ENCODE measurements around the gene ENOX1.

The ENOX1 gene

DNA sequence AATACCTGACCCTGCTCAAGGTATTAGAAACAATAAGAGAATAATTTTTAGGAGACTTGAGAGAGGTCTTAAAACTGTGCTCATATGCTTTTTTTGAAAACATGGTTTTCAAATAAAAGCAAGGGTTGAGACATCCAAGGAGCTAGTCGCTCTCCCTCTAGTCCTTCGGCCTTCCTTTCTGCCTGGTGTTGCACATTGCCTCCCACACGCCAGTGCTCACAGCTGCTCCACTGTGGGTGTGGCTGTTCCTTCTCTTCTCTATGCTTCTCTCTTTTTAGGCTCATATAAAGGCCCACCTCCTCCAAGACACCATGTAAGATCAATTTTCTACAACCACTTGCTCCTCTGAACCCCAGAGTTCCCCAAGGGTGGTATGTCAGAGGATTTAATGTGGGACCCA is 352.6 kb downstream of the ENOX1 start:
- H3K23ac ChIP-seq (ENCODE audit: low read length in 2 of 2): no peak overlapping the region
- no peak overlapping the region for H4K8ac ChIP-seq (ENCODE audit: low read length)
- 100% methylated on average over 3 of the region's 3 CpGs for WGBS

DNA sequence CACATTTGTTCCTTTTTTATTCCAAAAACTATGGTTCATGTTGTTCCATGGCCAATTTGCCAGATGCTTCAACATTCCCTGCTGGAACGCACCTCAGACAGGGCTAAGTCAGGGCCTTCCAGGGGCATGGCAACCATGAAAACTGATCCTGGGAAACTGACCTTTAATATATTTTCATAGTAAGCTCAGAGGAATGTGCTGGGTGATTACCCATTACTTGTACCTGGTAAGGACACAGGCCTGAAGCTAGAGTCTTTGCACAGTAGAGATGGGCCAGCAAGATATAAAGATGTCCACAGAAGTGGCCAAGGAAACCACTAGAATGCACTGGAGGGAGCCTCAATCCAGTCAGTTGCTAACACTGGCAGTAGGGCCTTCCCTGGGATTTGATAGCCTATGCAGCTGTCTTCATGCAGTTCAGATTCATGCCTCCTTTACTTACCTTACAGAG is 353.1 kb downstream of the ENOX1 start:
- H2BK5ac ChIP-seq (ENCODE audit: low read depth, low read length, poor library complexity, severe bottlenecking): no peak overlapping the region
- H3K14ac ChIP-seq (ENCODE audit: low read length in 2 of 2): no peak overlapping the region
- WGBS: 95% methylated on average over 1 of the region's 1 CpG
- no peak overlapping the region for H3K23ac ChIP-seq (ENCODE audit: low read length in 2 of 2)
- no peak overlapping the region for H2AFZ ChIP-seq (ENCODE audit: low read depth, low read length)
- H3K4me2 ChIP-seq (ENCODE audit: low read length, poor library complexity, severe bottlenecking): no peak overlapping the region
- no peak overlapping the region for H3K9ac ChIP-seq (ENCODE audit: low read length)
- no peak for DNase-seq
- H3K36me3 ChIP-seq (ENCODE audit: control insufficient read depth in 1 of 2, insufficient read depth in 2 of 2, low read depth in 1 of 2, low read length in 2 of 2): no peaks in the 10 kb centered on the region
- H3K4me3 ChIP-seq (ENCODE audit: insufficient read depth in 1 of 2, low read depth in 1 of 2, low read length in 2 of 2): no peak overlapping the region
- no peak overlapping the region for H2BK15ac ChIP-seq (ENCODE audit: low read depth, poor library complexity, severe bottlenecking)
- H3K27me3 ChIP-seq (ENCODE audit: control insufficient read depth in 1 of 2, insufficient read depth in 1 of 2, low read length in 2 of 2): no peaks in the 10 kb centered on the region
- no peaks in the 10 kb centered on the region for H3K79me1 ChIP-seq (replicated peaks; ENCODE audit: low read length, poor library complexity, severe bottlenecking)
- H3K4ac ChIP-seq (ENCODE audit: low read depth in 1 of 2, low read length in 2 of 2): no peak overlapping the region
- H4K8ac ChIP-seq (ENCODE audit: low read length): no peak overlapping the region
- no peak overlapping the region for H2BK12ac ChIP-seq (ENCODE audit: low read length in 2 of 2)
- no peak overlapping the region for H2AK5ac ChIP-seq (ENCODE audit: low read length, severe bottlenecking)
- H3K9me3 ChIP-seq (ENCODE audit: control insufficient read depth, low read length): no peaks in the 10 kb centered on the region
- H4K91ac ChIP-seq (ENCODE audit: low read length): no peak overlapping the region
- H2BK120ac ChIP-seq (ENCODE audit: low read depth, low read length): no peak overlapping the region
- no peaks in the 10 kb centered on the region for H3K4me1 ChIP-seq (ENCODE audit: control insufficient read depth, insufficient read depth, low read depth, low read length)
- H3K18ac ChIP-seq (ENCODE audit: low read depth in 1 of 2, low read length in 2 of 2): no peak overlapping the region
- no peak overlapping the region for H3K27ac ChIP-seq (ENCODE audit: low read length, poor library complexity, severe bottlenecking)

More for the DNA sequence above, 352.6 kb downstream of the ENOX1 start:
- Histone ChIP-seq H2AK5ac (ENCODE audit: low read length, severe bottlenecking) (no peak overlapping the region), H2BK5ac (ENCODE audit: low read depth, low read length, poor library complexity, severe bottlenecking) (no peak overlapping the region), H3K4me1 (ENCODE audit: control insufficient read depth, insufficient read depth, low read depth, low read length) (no peaks in the 10 kb centered on the region), H3K18ac (ENCODE audit: low read depth in 1 of 2, low read length in 2 of 2) (peak overlapping the region in 1 of 2 experiments; percentile 75), H2BK15ac (ENCODE audit: low read depth, poor library complexity, severe bottlenecking) (no peak overlapping the region), H3K4me3 (ENCODE audit: insufficient read depth in 1 of 2, low read depth in 1 of 2, low read length in 2 of 2) (no peak overlapping the region), H3K4me2 (ENCODE audit: low read length, poor library complexity, severe bottlenecking) (no peak overlapping the region), H3K14ac (ENCODE audit: low read length in 2 of 2) (no peak overlapping the region), H4K91ac (ENCODE audit: low read length) (no peak overlapping the region), H3K27ac (ENCODE audit: low read length, poor library complexity, severe bottlenecking) (no peak overlapping the region), H3K4ac (ENCODE audit: low read depth in 1 of 2, low read length in 2 of 2) (no peak overlapping the region), H2BK120ac (ENCODE audit: low read depth, low read length) (no peak overlapping the region), H2BK12ac (ENCODE audit: low read length in 2 of 2) (no peak overlapping the region), H3K27me3 (ENCODE audit: control insufficient read depth in 1 of 2, insufficient read depth in 1 of 2, low read length in 2 of 2) (no peaks in the 10 kb centered on the region), H3K36me3 (ENCODE audit: control insufficient read depth in 1 of 2, insufficient read depth in 2 of 2, low read depth in 1 of 2, low read length in 2 of 2) (no peaks in the 10 kb centered on the region), H3K79me1 (replicated peaks; ENCODE audit: low read length, poor library complexity, severe bottlenecking) (no peaks in the 10 kb centered on the region), H3K9me3 (ENCODE audit: control insufficient read depth, low read length) (no peaks in the 10 kb centered on the region), H2AFZ (ENCODE audit: low read depth, low read length) (no peak overlapping the region), H3K9ac (ENCODE audit: low read length) (no peak overlapping the region)
- no peak for DNase-seq

DNA sequence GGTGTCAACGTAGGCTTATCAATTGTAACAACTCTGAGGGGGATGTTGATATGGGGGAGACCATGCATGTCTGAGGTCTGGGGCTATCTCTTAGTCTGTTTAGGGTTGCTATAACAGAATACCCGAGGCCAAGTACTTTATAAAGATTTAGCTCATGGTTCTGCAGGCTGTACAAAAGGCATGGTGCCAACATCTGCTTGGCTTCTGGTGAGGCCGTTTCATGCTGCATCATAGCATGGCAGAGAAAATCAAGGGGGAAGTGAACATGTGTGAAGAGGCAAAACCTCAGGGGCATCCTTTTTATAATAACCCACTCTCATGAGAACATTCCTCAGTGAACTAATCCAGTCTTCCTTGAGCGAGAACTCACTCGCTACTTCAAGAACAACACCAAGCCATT is 353.8 kb downstream of the ENOX1 start:
- H2BK5ac ChIP-seq (ENCODE audit: low read depth, low read length, poor library complexity, severe bottlenecking): no peak overlapping the region

DNA sequence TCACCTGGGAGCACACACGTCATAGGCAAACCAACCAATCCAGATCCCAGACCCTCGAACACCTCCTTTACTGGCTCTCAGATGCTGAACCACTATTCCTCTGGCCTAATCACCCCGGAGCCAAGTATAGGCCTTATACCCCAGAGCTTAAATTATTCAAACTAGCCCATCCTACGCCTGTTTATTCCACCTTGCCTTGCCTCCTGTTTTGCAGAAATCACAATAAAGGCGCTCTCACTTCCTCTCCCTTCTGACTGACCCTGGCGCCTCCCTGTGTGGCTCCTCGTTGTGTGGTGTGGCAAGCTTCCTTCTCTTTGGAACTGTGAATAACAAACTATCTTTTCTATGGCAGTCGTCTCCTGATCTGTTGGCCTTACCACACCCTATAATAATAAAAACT is 354.9 kb downstream of the ENOX1 start:
- no peak overlapping the region for H2BK120ac ChIP-seq (ENCODE audit: low read depth, low read length)
- H4K8ac ChIP-seq (ENCODE audit: low read length): no peak overlapping the region
- H3K18ac ChIP-seq (ENCODE audit: low read depth in 1 of 2, low read length in 2 of 2): no peak overlapping the region
- no peak overlapping the region for H2BK12ac ChIP-seq (ENCODE audit: low read length in 2 of 2)
- H4K91ac ChIP-seq (ENCODE audit: low read length): no peak overlapping the region
- no peak overlapping the region for H3K4me2 ChIP-seq (ENCODE audit: low read length, poor library complexity, severe bottlenecking)
- no peak overlapping the region for H3K4me3 ChIP-seq (ENCODE audit: insufficient read depth in 1 of 2, low read depth in 1 of 2, low read length in 2 of 2)
- no peaks in the 10 kb centered on the region for H3K36me3 ChIP-seq (ENCODE audit: control insufficient read depth in 1 of 2, insufficient read depth in 2 of 2, low read depth in 1 of 2, low read length in 2 of 2)
- H3K4ac ChIP-seq (ENCODE audit: low read depth in 1 of 2, low read length in 2 of 2): no peak overlapping the region
- H3K4me1 ChIP-seq (ENCODE audit: control insufficient read depth, insufficient read depth, low read depth, low read length): no peaks in the 10 kb centered on the region
- no peak overlapping the region for H2AFZ ChIP-seq (ENCODE audit: low read depth, low read length)
- no peak overlapping the region for H3K14ac ChIP-seq (ENCODE audit: low read length in 2 of 2)
- H3K27me3 ChIP-seq (ENCODE audit: control insufficient read depth in 1 of 2, insufficient read depth in 1 of 2, low read length in 2 of 2): no peaks in the 10 kb centered on the region
- no peak overlapping the region for H3K23ac ChIP-seq (ENCODE audit: low read length in 2 of 2)
- no peak for DNase-seq
- no peaks in the 10 kb centered on the region for H3K9me3 ChIP-seq (ENCODE audit: control insufficient read depth, low read length)
- H3K27ac ChIP-seq (ENCODE audit: low read length, poor library complexity, severe bottlenecking): no peak overlapping the region
- H2BK5ac ChIP-seq (ENCODE audit: low read depth, low read length, poor library complexity, severe bottlenecking): no peak overlapping the region
- H2AK5ac ChIP-seq (ENCODE audit: low read length, severe bottlenecking): no peak overlapping the region
- H3K9ac ChIP-seq (ENCODE audit: low read length): no peak overlapping the region
- H2BK15ac ChIP-seq (ENCODE audit: low read depth, poor library complexity, severe bottlenecking): no peak overlapping the region
- no peaks in the 10 kb centered on the region for H3K79me1 ChIP-seq (replicated peaks; ENCODE audit: low read length, poor library complexity, severe bottlenecking)
- WGBS: 95% methylated on average over 8 of the region's 8 CpGs

More for the DNA sequence above, 353.8 kb downstream of the ENOX1 start:
- no peak overlapping the region for H3K27ac ChIP-seq (ENCODE audit: low read length, poor library complexity, severe bottlenecking)
- no peaks in the 10 kb centered on the region for H3K27me3 ChIP-seq (ENCODE audit: control insufficient read depth in 1 of 2, insufficient read depth in 1 of 2, low read length in 2 of 2)
- no peak overlapping the region for H4K8ac ChIP-seq (ENCODE audit: low read length)
- no peak overlapping the region for H3K23ac ChIP-seq (ENCODE audit: low read length in 2 of 2)
- H3K4me2 ChIP-seq (ENCODE audit: low read length, poor library complexity, severe bottlenecking): no peak overlapping the region
- H3K36me3 ChIP-seq (ENCODE audit: control insufficient read depth in 1 of 2, insufficient read depth in 2 of 2, low read depth in 1 of 2, low read length in 2 of 2): no peaks in the 10 kb centered on the region
- H3K4ac ChIP-seq (ENCODE audit: low read depth in 1 of 2, low read length in 2 of 2): no peak overlapping the region
- H2AK5ac ChIP-seq (ENCODE audit: low read length, severe bottlenecking): no peak overlapping the region
- H2BK12ac ChIP-seq (ENCODE audit: low read length in 2 of 2): no peak overlapping the region
- H2BK15ac ChIP-seq (ENCODE audit: low read depth, poor library complexity, severe bottlenecking): no peak overlapping the region
- no peak overlapping the region for H3K4me3 ChIP-seq (ENCODE audit: insufficient read depth in 1 of 2, low read depth in 1 of 2, low read length in 2 of 2)
- H3K79me1 ChIP-seq (replicated peaks; ENCODE audit: low read length, poor library complexity, severe bottlenecking): no peaks in the 10 kb centered on the region
- no peak overlapping the region for H2AFZ ChIP-seq (ENCODE audit: low read depth, low read length)
- no peak overlapping the region for H4K91ac ChIP-seq (ENCODE audit: low read length)
- H2BK120ac ChIP-seq (ENCODE audit: low read depth, low read length): no peak overlapping the region
- no peaks in the 10 kb centered on the region for H3K9me3 ChIP-seq (ENCODE audit: control insufficient read depth, low read length)
- no peak overlapping the region for H3K9ac ChIP-seq (ENCODE audit: low read length)
- no peaks in the 10 kb centered on the region for H3K4me1 ChIP-seq (ENCODE audit: control insufficient read depth, insufficient read depth, low read depth, low read length)
- no peak for DNase-seq
- no peak overlapping the region for H3K18ac ChIP-seq (ENCODE audit: low read depth in 1 of 2, low read length in 2 of 2)
- no peak overlapping the region for H3K14ac ChIP-seq (ENCODE audit: low read length in 2 of 2)
- WGBS: 98% methylated on average over 5 of the region's 5 CpGs

All from mesenchymal stem cell (in vitro differentiated cells and primary cell).